Tibial nerve (tissue), 4 donors: ENCODE results near the gene CNNM4. TPM values are rescaled to one million over a fixed set of nuclear protein-coding genes. Genes with fewer than 3 reads are reported as not detected.

Experiments used
- DNase-seq, 2 donors: peaks; one replicate each; pipeline ENCODE4 v3.0.0-alpha.2; 2019; ENCODE audit warnings: low spot score in 2 of 2
- H3K27ac ChIP-seq, 4 donors: fragments of 200-600 bp; sonication (generic) in 3 of 4; one replicate each; pipeline ENCODE4 v1.5.1; 2017 to 2019; ENCODE audit warnings: mild to moderate bottlenecking in 1 of 4
- H3K27me3 ChIP-seq, 2 donors: fragments of 200-600 bp; sonication (generic) in 1 of 2; one replicate each; pipeline versions ENCODE4 v1.5.1 to v1.6.0; 2017 to 2019
- H3K36me3 ChIP-seq, 3 donors: fragments of 200-600 bp; sonication (generic); one replicate each; pipeline ENCODE4 v1.5.1; 2018 to 2019
- H3K4me1 ChIP-seq, 4 donors: fragments of 200-600 bp; sonication (generic) in 3 of 4; one replicate each; pipeline ENCODE4 v1.5.1; 2017 to 2019
- H3K4me3 ChIP-seq, 4 donors: fragments of 200-600 bp; sonication (generic) in 3 of 4; one replicate each; pipeline ENCODE4 v1.5.1; 2017 to 2019; ENCODE audit warnings: mild to moderate bottlenecking in 1 of 4, moderate library complexity in 1 of 4
- H3K9me3 ChIP-seq, 4 donors: fragments of 200-600 bp; sonication (generic) in 3 of 4; one replicate each; pipeline ENCODE4 v1.5.1; 2017 to 2019
- CTCF ChIP-seq, 5 experiments: fragments of 200-600 bp in 3 of 5; fragments of 450-650 bp in 2 of 5; sonication (generic) in 3 of 5; IDR thresholded peaks; one replicate each; pipeline ENCODE4 v1.5.1; 2016 to 2019; ENCODE audit warnings: antibody characterized with exemption in 5 of 5, mild to moderate bottlenecking in 3 of 5, moderate library complexity in 2 of 5
- EP300 ChIP-seq, 2 donors: sonication (generic); formaldehyde crosslinking; IDR thresholded peaks; one replicate each; pipeline ENCODE4 v1.6.1; 2017; ENCODE audit warnings: antibody characterized with exemption in 2 of 2, mild to moderate bottlenecking in 1 of 2
- POLR2A ChIP-seq, 2 donors: fragments of 450-650 bp; IDR thresholded peaks; one replicate each; pipeline ENCODE4 v1.6.1; 2017; ENCODE audit warnings: antibody characterized with exemption in 2 of 2, mild to moderate bottlenecking in 2 of 2, moderate library complexity in 2 of 2
- WGBS, 2 donors: methylation state at CpG; one replicate each; pipeline ENCODE4 v1.1.5; 2018; 5-methylcytosine and 5-hydroxymethylcytosine counted together
- total RNA-seq, 4 donors: library from RNA; depleted of rRNA; stranded (reverse); fragments of >200 nt; gene quantifications; one replicate each; pipeline ENCODE4 v1.1.0, GENCODE V29; 2016

CNNM4 gene
- total RNA-seq, 4 donors from 2014 or later: 6.3 to 10.2 (median 7.9) TPM

GRCh38 chr2:96757477-96757860 lies 3.2 kb upstream of the CNNM4 start:
- 87 to 100% methylated on average over 3 to 4 of the region's 6 CpGs for WGBS, 2 donors
- Histone ChIP-seq H3K4me1 (peaks cover 0 to 28% (median 19%) of the 10 kb centered on the region in 4 donors), H3K27ac (no peak overlapping the region), H3K4me3 (no peak overlapping the region), H3K27me3 (no peaks in the 10 kb centered on the region), H3K9me3 (no peaks in the 10 kb centered on the region), H3K36me3 (no peaks in the 10 kb centered on the region)
- no peak for DNase-seq
- no peak for TF ChIP-seq EP300 (IDR thresholded peaks at IDR 0.05)
- no peak for TF ChIP-seq POLR2A (IDR thresholded peaks at IDR 0.05)
- TF ChIP-seq CTCF (IDR thresholded peaks at IDR 0.05): no peak

GRCh38 chr2:96758987-96759386 lies 1.7 kb upstream of the CNNM4 start:
- Histone ChIP-seq H3K4me3 (no peak overlapping the region), H3K27me3 (no peaks in the 10 kb centered on the region), H3K9me3 (no peaks in the 10 kb centered on the region), H3K27ac (no peak overlapping the region), H3K4me1 (peaks cover 0 to 43% (median 34%) of the 10 kb centered on the region in 4 donors), H3K36me3 (no peaks in the 10 kb centered on the region)
- TF ChIP-seq CTCF (IDR thresholded peaks at IDR 0.05) (no peak), EP300 (IDR thresholded peaks at IDR 0.05) (no peak), POLR2A (IDR thresholded peaks at IDR 0.05) (no peak)
- no peak for DNase-seq
- WGBS, 2 donors: 87 to 93% methylated on average over 3 of the region's 3 CpGs

DNA sequence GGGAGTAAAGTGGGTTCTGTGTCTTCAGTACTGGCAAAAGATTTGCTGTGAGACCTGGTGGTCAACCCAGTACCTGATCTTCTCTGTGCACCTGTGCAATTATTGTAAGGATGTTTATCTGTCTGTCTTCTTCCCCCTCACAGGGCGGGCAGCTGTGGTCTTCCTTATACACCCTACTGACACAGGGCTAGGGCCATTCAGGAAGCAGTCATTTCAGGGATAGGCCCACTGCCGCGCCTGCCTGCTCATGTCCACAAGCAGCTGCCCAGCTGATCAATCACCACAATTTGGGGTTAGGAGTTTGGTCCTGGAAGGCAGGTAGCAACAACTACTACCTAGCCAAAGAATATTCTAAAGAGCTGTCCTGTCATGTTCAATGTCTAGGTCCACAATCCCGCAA lies 1.2 kb upstream of the CNNM4 start:
- Histone ChIP-seq H3K4me3 (no peak overlapping the region), H3K4me1 (peaks cover 0 to 49% (median 39%) of the 10 kb centered on the region in 4 donors), H3K36me3 (no peaks in the 10 kb centered on the region), H3K27me3 (no peaks in the 10 kb centered on the region), H3K9me3 (no peaks in the 10 kb centered on the region), H3K27ac (peak overlapping the region in 2 of 4 donors; percentile 11 to 95)
- no peak for TF ChIP-seq POLR2A (IDR thresholded peaks at IDR 0.05)
- TF ChIP-seq CTCF (IDR thresholded peaks at IDR 0.05): no peak
- TF ChIP-seq EP300 (IDR thresholded peaks at IDR 0.05): no peak
- 96 to 98% methylated on average over 4 of the region's 4 CpGs for WGBS, 2 donors
- DNase-seq: no peak

GRCh38 chr2:96760986-96761832 lies 507 bp downstream of the CNNM4 start:
- peak overlapping the region; percentile 76 to 95 (median 88) for H3K27ac ChIP-seq
- H3K27me3 ChIP-seq: no peaks in the 10 kb centered on the region
- WGBS, 2 donors: 44 to 55% methylated on average over 27 to 36 of the region's 59 CpGs
- TF ChIP-seq EP300 (IDR thresholded peaks at IDR 0.05): no peak
- TF ChIP-seq CTCF (IDR thresholded peaks at IDR 0.05): peak; percentile 30 to 88 (median 79)
- H3K4me3 ChIP-seq: peak overlapping the region; percentile 67 to 85 (median 76)
- peaks cover 0 to 62% (median 47%) of the 10 kb centered on the region in 4 donors for H3K4me1 ChIP-seq
- no peak for DNase-seq
- no peaks in the 10 kb centered on the region for H3K9me3 ChIP-seq
- no peaks in the 10 kb centered on the region for H3K36me3 ChIP-seq
